ENCODE measurements around the gene RIMS3.

The RIMS3 gene

DNA sequence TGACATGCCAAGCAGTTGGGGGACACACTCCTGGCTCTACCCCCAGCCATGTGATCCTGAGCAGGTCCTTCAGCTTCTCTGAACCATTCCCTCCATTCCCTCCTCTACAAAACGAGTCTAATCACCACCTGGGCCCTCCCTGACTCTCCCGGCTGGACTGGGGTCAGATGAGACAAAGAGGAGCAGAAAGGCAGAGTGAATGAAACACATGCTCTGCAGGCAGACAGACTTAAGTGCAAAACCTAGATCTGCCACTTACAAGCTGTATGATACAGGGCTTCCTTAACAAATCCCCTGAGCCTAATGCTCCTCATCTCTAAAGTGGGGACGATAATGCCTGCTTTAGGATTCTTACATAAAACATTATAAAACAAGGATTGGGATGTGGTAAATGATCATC is 17.3 kb downstream of the RIMS3 start:
- Histone ChIP-seq H3K27ac (no peak overlapping the region), H3K27me3 (no peaks in the 10 kb centered on the region), H3K9ac (no peak overlapping the region), H3K36me3 (peaks cover 0 to 40% (median 15%) of the 10 kb centered on the region in 11 experiments; a peak in 11 of 22 replicates), H3K9me3 (replicated peaks in 1 of 11) (no peaks in the 10 kb centered on the region), H3K4me2 (peak overlapping the region in 4 of 11 experiments; percentile 79 to 88 (median 86); a peak in 5 of 22 replicates), H3K4me3 (no peak overlapping the region), H4K20me1 (peaks cover 0 to 88% (median 13%) of the 10 kb centered on the region in 11 experiments; a peak in 14 of 22 replicates), H3K4me1 (peaks cover 37 to 69% (median 57%) of the 10 kb centered on the region in 10 experiments)
- TF ChIP-seq Cebpa-rat (IDR thresholded peaks at IDR 0.05) = no peak

DNA sequence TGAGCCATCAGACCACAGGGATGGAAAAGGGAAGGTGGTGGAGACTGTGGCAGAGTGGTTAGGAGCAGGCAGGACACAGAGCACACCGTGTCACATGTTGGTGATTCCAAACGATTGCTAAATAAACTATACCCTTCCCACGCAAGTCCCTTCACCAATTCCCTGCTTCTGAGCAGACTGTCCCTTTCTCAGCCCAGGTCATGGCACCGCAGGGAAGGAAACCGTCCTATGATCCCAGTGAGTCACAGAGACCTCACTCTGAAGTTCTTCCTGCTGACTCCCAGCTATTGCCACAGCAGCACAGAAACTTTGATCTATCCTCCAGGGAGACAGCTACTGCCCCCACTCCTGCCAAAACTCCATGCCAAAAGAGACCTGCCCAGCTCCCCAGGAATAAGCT is 19.2 kb downstream of the RIMS3 start:
- 0 out of 22 replicates have a peak overlapping the region, but pooled peaks of 2 of the 11 experiments have one; percentile 13 to 17 for H3K27ac ChIP-seq
- no peaks in the 10 kb centered on the region for H3K27me3 ChIP-seq
- TF ChIP-seq Cebpa-rat (IDR thresholded peaks at IDR 0.05) = no peak
- H4K20me1 ChIP-seq = peaks cover 0 to 72% (median 7%) of the 10 kb centered on the region in 11 experiments; a peak in 13 of 22 replicates
- no peak overlapping the region for H3K4me3 ChIP-seq
- H3K9ac ChIP-seq = 0 out of 22 replicates have a peak overlapping the region, but pooled peaks of 3 of the 11 experiments have one; percentile 14 to 18 (median 15)
- H3K4me2 ChIP-seq = peak overlapping the region; percentile 10 to 66 (median 49); a peak in 21 of 22 replicates
- H3K36me3 ChIP-seq = peaks cover 0 to 52% (median 15%) of the 10 kb centered on the region in 11 experiments; a peak in 12 of 22 replicates
- H3K4me1 ChIP-seq = peaks cover 36 to 72% (median 58%) of the 10 kb centered on the region in 10 experiments
- no peaks in the 10 kb centered on the region for H3K9me3 ChIP-seq (replicated peaks in 1 of 11)

DNA sequence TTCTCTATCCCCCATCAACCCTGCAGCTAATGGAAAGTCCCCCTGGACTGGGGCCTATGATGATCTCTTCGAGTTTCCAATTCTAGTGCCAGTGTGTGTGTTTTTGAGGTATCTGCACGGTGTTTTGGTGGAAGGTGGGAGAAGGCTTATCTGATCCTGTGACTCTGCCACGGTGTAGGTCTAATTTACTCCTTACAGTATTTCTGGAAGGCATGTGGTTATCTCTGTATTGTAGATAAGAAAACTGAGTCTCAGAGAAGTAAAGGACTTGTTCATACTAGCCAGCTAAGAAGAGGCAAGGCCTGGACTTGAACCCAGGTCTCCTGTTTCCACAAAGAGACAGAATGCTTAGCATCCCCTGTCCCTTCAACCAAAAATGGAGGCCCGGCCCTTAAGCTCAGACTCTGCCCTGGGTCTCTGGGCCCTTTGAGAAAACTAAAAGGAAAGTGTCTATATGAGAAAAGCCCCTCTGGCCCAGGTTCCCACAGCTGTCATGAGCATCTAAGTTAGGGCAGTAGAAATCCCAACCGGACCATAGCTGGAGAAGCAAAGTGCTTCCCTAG is 20.3 kb downstream of the RIMS3 start:
- Histone ChIP-seq H3K9ac (no peak overlapping the region), H3K4me3 (no peak overlapping the region), H3K4me2 (no peak overlapping the region), H3K9me3 (replicated peaks in 1 of 11) (no peaks in the 10 kb centered on the region), H4K20me1 (peaks cover 0 to 66% (median 7%) of the 10 kb centered on the region in 11 experiments; a peak in 13 of 22 replicates), H3K4me1 (peaks cover 34 to 72% (median 60%) of the 10 kb centered on the region in 10 experiments), H3K27ac (no peak overlapping the region), H3K27me3 (no peaks in the 10 kb centered on the region), H3K36me3 (peaks cover 0 to 56% (median 15%) of the 10 kb centered on the region in 11 experiments; a peak in 12 of 22 replicates)
- no peak for TF ChIP-seq Cebpa-rat (IDR thresholded peaks at IDR 0.05)

DNA sequence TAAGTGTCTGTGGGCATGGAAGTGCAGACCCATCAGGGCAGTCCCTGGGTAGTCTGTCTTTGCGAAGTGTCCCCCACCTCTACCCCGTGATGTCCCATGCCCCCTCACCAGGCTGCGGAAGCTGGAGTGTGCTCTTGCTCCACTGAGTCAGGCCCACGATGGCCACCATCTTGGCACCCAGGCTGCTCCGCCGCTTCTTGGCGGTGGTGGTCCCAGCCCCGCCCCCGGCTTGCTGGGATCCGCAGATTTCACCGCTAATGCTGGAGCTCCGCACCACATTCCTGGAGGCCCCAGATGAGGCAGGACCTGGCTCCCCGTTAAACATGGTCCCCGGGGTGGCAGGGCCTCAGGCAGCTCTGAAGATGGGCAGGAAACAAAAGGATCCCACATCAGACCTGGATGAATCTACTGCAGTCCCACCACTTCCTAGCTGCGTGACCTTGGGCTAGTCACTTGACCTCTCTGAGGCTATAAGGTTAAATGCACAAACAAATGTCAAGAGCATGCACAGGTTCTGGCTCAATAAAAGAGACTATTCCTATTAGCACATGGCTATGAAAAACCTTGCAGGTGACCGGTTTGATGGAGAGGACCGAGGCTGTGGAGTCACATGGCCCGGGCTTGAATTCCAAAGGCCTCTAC is 23.8 kb downstream of the RIMS3 start:
- H3K4me3 ChIP-seq = no peak overlapping the region
- H3K9ac ChIP-seq = peak overlapping the region in 4 of 11 experiments; percentile 1 to 45 (median 10); a peak in 2 of 22 replicates
- H3K4me1 ChIP-seq = peaks cover 29 to 56% (median 52%) of the 10 kb centered on the region in 10 experiments
- peak overlapping the region in 8 of 11 experiments; percentile 36 to 73 (median 64); a peak in 12 of 22 replicates for H3K4me2 ChIP-seq
- H3K36me3 ChIP-seq = peaks cover 0 to 81% (median 22%) of the 10 kb centered on the region in 11 experiments; a peak in 14 of 22 replicates
- H3K27ac ChIP-seq = peak overlapping the region in 3 of 11 experiments; percentile 16 to 38 (median 27); a peak in 3 of 22 replicates
- no peak for TF ChIP-seq Cebpa-rat (IDR thresholded peaks at IDR 0.05)
- H3K9me3 ChIP-seq (replicated peaks in 1 of 11) = peaks cover 0 to 5% (median 0%) of the 10 kb centered on the region in 11 experiments; a peak in 2 of 22 replicates
- peaks cover 0 to 38% (median 0%) of the 10 kb centered on the region in 11 experiments; a peak in 4 of 22 replicates for H4K20me1 ChIP-seq
- no peaks in the 10 kb centered on the region for H3K27me3 ChIP-seq

DNA sequence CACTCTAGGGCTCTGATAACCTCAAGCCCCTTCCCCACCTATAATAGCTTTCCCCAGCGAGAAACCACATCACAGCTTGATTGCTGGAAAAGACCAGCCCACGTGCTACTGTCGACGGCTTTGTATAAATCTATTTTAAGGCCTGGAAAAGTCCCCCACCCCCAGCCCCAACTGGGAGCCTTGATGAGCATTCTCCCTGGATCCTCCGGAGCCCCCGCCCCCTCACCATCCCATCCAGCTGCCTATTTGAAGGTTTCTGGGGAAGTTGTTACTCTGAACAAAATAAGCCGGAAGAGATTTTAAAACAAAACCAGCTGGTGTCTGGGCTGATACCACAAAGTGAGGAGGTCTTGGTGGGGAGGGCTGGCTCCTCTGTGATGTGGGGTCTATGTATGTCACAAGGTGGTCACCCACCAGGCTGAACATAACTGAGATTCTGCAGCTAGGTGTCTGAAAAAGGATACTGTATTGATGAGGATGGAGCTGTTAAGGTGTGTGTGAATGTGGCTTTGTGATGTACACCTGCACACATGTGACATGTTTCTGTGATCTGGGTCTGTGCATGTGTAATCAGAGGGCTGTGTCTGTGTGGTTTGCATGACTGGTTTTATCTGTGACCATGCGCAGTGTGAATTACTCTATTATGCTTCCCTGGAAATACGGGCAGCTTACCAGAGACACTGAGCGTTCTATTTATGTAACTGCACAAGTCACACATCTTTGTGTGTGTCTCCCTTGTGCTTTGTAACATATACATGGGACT is 25.0 kb downstream of the RIMS3 start:
- TF ChIP-seq Cebpa-rat (IDR thresholded peaks at IDR 0.05) = no peak
- peaks cover 0 to 82% (median 32%) of the 10 kb centered on the region in 11 experiments; a peak in 15 of 22 replicates for H3K36me3 ChIP-seq
- H3K27me3 ChIP-seq = no peaks in the 10 kb centered on the region
- peak overlapping the region in 4 of 11 experiments; percentile 1 to 45 (median 10); a peak in 5 of 22 replicates for H3K9ac ChIP-seq
- H3K4me1 ChIP-seq = peaks cover 22 to 50% (median 43%) of the 10 kb centered on the region in 10 experiments
- peak overlapping the region in 4 of 11 experiments; percentile 16 to 40 (median 32); a peak in 6 of 22 replicates for H3K27ac ChIP-seq
- H4K20me1 ChIP-seq = peaks cover 0 to 26% (median 0%) of the 10 kb centered on the region in 11 experiments; a peak in 4 of 22 replicates
- peak overlapping the region; percentile 36 to 73 (median 64) for H3K4me2 ChIP-seq
- H3K4me3 ChIP-seq = no peak overlapping the region
- peaks cover 0 to 18% (median 10%) of the 10 kb centered on the region in 11 experiments; a peak in 14 of 22 replicates for H3K9me3 ChIP-seq (replicated peaks in 1 of 11)

DNA sequence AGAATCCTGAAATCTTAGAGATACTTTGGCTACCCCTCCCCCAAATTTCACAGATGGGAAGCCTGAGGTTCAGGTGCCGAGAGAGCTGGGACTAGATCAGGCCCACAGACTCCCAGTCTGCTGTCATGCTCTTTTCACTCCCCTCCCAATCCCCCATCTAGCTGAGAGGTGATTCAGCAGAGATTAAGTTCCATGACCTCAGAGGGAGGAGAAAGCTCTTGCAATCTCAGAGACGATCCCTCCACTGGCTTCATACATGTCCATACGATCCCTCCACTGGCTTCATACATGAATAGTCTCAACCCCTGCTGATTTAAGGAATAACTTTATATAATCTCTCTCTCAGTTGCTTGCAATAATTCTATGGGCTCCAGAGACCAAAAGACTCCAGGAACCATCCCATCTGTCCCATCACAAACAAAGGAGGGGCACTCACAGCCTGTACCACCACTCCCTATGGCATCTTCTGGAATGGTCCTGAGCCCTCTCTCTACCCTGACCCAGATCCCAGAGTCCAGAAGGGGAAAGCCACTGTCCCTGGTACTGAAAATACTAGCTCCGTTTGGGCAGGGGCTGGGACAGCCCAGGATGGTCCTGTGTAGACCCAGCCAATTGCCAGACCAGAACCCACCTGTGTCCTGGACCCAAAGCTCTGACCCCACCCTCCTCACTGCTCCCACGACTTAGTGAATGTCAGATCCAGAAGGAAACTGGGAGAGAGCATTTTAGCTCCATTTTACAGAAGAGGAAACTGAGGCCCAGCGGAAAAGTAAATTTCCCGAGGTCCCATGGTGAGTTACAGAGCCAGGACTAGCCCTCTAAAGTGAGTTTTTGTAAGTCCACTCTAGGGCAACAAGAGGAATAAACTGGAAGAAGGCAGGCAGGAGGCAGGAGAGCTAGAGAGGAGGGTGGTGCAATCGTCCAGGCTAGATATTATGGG is 27.1 kb downstream of the RIMS3 start:
- H3K27me3 ChIP-seq = no peaks in the 10 kb centered on the region
- H3K4me3 ChIP-seq = no peak overlapping the region
- H3K9ac ChIP-seq = no peak overlapping the region

DNA sequence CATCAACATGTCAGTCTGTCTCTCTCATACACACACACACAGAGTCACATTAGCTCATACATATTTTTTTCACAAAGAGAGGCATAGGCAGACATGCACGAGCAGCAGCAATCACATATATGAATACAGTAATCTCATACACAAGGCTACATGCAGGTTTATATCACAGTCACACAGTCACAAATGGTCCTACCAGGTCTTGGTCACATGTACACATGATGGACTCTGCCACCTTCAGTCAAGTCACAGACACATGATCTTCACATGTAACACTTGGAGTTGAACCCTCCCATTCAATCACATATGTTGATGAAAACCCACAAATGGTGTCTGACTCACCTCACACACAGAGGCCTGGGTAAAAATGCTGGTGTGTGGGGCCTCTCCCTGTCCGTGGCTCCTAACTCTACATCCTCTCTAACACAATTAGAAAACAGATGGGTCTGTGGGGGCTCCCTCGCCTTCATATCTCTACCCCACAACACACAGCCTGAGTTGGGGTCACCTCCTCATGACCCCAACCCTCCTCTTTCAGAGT is 27.9 kb downstream of the RIMS3 start:
- H3K4me2 ChIP-seq = peak overlapping the region in 9 of 11 experiments; percentile 20 to 45 (median 36); a peak in 9 of 22 replicates
- peaks cover 0 to 70% (median 21%) of the 10 kb centered on the region in 11 experiments; a peak in 15 of 22 replicates for H3K36me3 ChIP-seq
- H3K9ac ChIP-seq = no peak overlapping the region
- no peak for TF ChIP-seq Cebpa-rat (IDR thresholded peaks at IDR 0.05)
- H4K20me1 ChIP-seq = peaks cover 0 to 13% (median 0%) of the 10 kb centered on the region in 11 experiments; a peak in 4 of 22 replicates
- H3K4me3 ChIP-seq = no peak overlapping the region
- peaks cover 0 to 20% (median 11%) of the 10 kb centered on the region in 11 experiments; a peak in 14 of 22 replicates for H3K9me3 ChIP-seq (replicated peaks in 1 of 11)
- no peaks in the 10 kb centered on the region for H3K27me3 ChIP-seq
- no peak overlapping the region for H3K27ac ChIP-seq
- peaks cover 50 to 79% (median 71%) of the 10 kb centered on the region in 10 experiments for H3K4me1 ChIP-seq

More for the DNA sequence above, 27.1 kb downstream of the RIMS3 start:
- Histone ChIP-seq H3K36me3 (peaks cover 0 to 62% (median 21%) of the 10 kb centered on the region in 11 experiments; a peak in 15 of 22 replicates), H3K27ac (no peak overlapping the region), H3K9me3 (replicated peaks in 1 of 11) (peaks cover 0 to 20% (median 11%) of the 10 kb centered on the region in 11 experiments; a peak in 14 of 22 replicates), H3K4me2 (peak overlapping the region in 5 of 11 experiments; percentile 3 to 45 (median 36); a peak in 2 of 22 replicates), H4K20me1 (peaks cover 0 to 13% (median 0%) of the 10 kb centered on the region in 11 experiments; a peak in 4 of 22 replicates), H3K4me1 (peaks cover 44 to 71% (median 63%) of the 10 kb centered on the region in 10 experiments)
- no peak for TF ChIP-seq Cebpa-rat (IDR thresholded peaks at IDR 0.05)

Data from BLaER1 treated with 17β-estradiol and CSF1 and Interleukin-3, amounts not matched to agents 10 nM and 100 nM (cell line).